IMR-90 (cell line): ENCODE data around the gene TMX1. TPM values are rescaled to one million over a fixed set of nuclear protein-coding genes. Genes with fewer than 3 reads are reported as not detected.

Experiments
- ATAC-seq: fragments of 200-7000 bp; cut with Tn5 transposase; 2 replicates; pipeline ENCODE4 v1.9.1; 2020; ENCODE audit warnings: low read depth, mild to moderate bottlenecking, moderate library complexity
- BruUV-seq: library from RNA; stranded (reverse); fragments of 400-500 nt; replicated peaks from 2 replicates; lab custom pipeline; 2021; lab: Mats Ljungman, UMichigan
- CTCF ChIA-PET: fragments of 300-600 bp; formaldehyde crosslinking; extraction: SDS; loops from one replicate; lab custom pipeline; 2021; ENCODE audit warnings: antibody characterized with exemption; lab: Yijun Ruan, JAX
- POLR2A ChIA-PET: fragments of 300-600 bp; sonication (Branson Sonifier 250); formaldehyde crosslinking; loops from one replicate; lab custom pipeline; 2022; ENCODE audit warnings: antibody characterized with exemption; ENCODE audit not compliant: unreplicated experiment; lab: Charles Lee
- DNase-seq: peaks from one replicate; pipeline ENCODE4 v3.0.0; 2013
- H2AFZ ChIP-seq: replicated peaks from 2 replicates; pipeline ENCODE3; 2013; ENCODE audit warnings: low read length, mild to moderate bottlenecking; ENCODE audit not compliant: poor library complexity
- H2AK5ac ChIP-seq: 2 replicates; pipeline ENCODE4 v1.6.1; 2013; ENCODE audit warnings: low read depth, low read length, inconsistent platforms
- H2AK9ac ChIP-seq: replicated peaks from 2 replicates; pipeline ENCODE3; 2013; ENCODE audit warnings: mild to moderate bottlenecking, low read depth, low read length, moderate library complexity; ENCODE audit not compliant: poor library complexity
- H2BK120ac ChIP-seq: 2 replicates; pipeline ENCODE4 v1.6.1; 2013; ENCODE audit warnings: low read depth, low read length, inconsistent platforms
- H2BK15ac ChIP-seq: 3 replicates; pipeline ENCODE4 v1.6.1; 2013; ENCODE audit warnings: low read depth, low read length, inconsistent platforms
- H2BK20ac ChIP-seq: 2 replicates; pipeline ENCODE4 v1.6.1; 2013; ENCODE audit warnings: low read depth, mild to moderate bottlenecking, inconsistent platforms, low read length, moderate library complexity
- H2BK5ac ChIP-seq: 2 replicates; pipeline ENCODE4 v1.6.1; 2013; ENCODE audit warnings: mild to moderate bottlenecking, low read depth, low read length, inconsistent platforms; ENCODE audit not compliant: poor library complexity, severe bottlenecking
- H3K14ac ChIP-seq: replicated peaks from 2 replicates; pipeline ENCODE4 v1.6.1; 2013; ENCODE audit warnings: low read depth, low read length, inconsistent platforms
- H3K18ac ChIP-seq: 2 replicates; pipeline ENCODE4 v1.6.1; 2013; ENCODE audit warnings: low read depth, low read length, control low read depth
- H3K23ac ChIP-seq: 2 replicates; pipeline ENCODE4 v1.6.1; 2013; ENCODE audit warnings: low read depth, low read length, inconsistent platforms
- H3K27ac ChIP-seq: 2 replicates; pipeline ENCODE4 v1.5.1; 2013; ENCODE audit warnings: mild to moderate bottlenecking, control low read depth, low read length; ENCODE audit not compliant: insufficient read depth
- H3K27me3 ChIP-seq: 2 replicates; pipeline ENCODE4 v1.6.1; 2013; ENCODE audit warnings: low read length; ENCODE audit not compliant: control insufficient read depth, insufficient read depth
- H3K36me3 ChIP-seq: 2 replicates; pipeline ENCODE4 v1.6.1; 2013; ENCODE audit warnings: low read length, mixed read lengths; ENCODE audit not compliant: control insufficient read depth, insufficient read depth
- H3K4ac ChIP-seq: 2 replicates; pipeline ENCODE4 v1.6.1; 2013; ENCODE audit warnings: low read depth, low read length, inconsistent platforms
- H3K4me1 ChIP-seq: 2 replicates; pipeline ENCODE4 v1.6.1; 2013; ENCODE audit warnings: low read length, mixed read lengths; ENCODE audit not compliant: control insufficient read depth, insufficient read depth
- H3K4me2 ChIP-seq: 2 replicates; pipeline ENCODE4 v1.6.1; 2013; ENCODE audit warnings: low read depth, mild to moderate bottlenecking, control low read depth, low read length, moderate library complexity
- H3K4me3 ChIP-seq: 2 replicates; pipeline ENCODE4 v1.5.1; 2013; ENCODE audit warnings: low read depth, mild to moderate bottlenecking, control low read depth, low read length, moderate library complexity; ENCODE audit not compliant: insufficient read depth
- H3K56ac ChIP-seq: 2 replicates; pipeline ENCODE4 v1.6.1; 2013; ENCODE audit warnings: low read length, inconsistent platforms; ENCODE audit not compliant: insufficient read depth; ENCODE audit errors: extremely low read depth
- H3K79me1 ChIP-seq, 2 experiments: 2 replicates each; pipeline ENCODE4 v1.6.1; 2013; ENCODE audit warnings: low read length in 2 of 2, inconsistent platforms in 1 of 2, low read depth in 1 of 2
- H3K9ac ChIP-seq: 2 replicates; pipeline ENCODE4 v1.6.1; 2013; ENCODE audit warnings: low read depth, low read length, control low read depth
- H3K9me1 ChIP-seq: 2 replicates; pipeline ENCODE4 v1.6.1; 2013; ENCODE audit warnings: low read length, inconsistent platforms; ENCODE audit not compliant: insufficient read depth
- H3K9me3 ChIP-seq: 2 replicates; pipeline ENCODE4 v1.6.1; 2013; ENCODE audit warnings: low read length; ENCODE audit not compliant: control insufficient read depth, insufficient read depth
- H4K20me1 ChIP-seq: 2 replicates; pipeline ENCODE4 v1.6.1; 2013; ENCODE audit warnings: low read length, inconsistent platforms; ENCODE audit not compliant: insufficient read depth
- H4K5ac ChIP-seq: 2 replicates; pipeline ENCODE4 v1.6.1; 2013; ENCODE audit warnings: mild to moderate bottlenecking, low read depth, low read length, control low read depth
- H4K8ac ChIP-seq, 2 experiments: 2 replicates each; pipeline ENCODE4 v1.6.1; 2013; ENCODE audit warnings: low read depth in 2 of 2, low read length in 2 of 2, control low read depth in 1 of 2, inconsistent platforms in 1 of 2
- H4K91ac ChIP-seq: 2 replicates; pipeline ENCODE4 v1.6.1; 2013; ENCODE audit warnings: low read depth, low read length, inconsistent platforms; ENCODE audit not compliant: insufficient read depth
- MAFK ChIP-seq: IDR thresholded peaks from 2 replicates; pipeline ENCODE4 v1.6.1; 2012; ENCODE audit warnings: low read depth, low read length, improper control_type of control experiment
- WGBS, 2 experiments: methylation state at CpG; one replicate each; pipeline versions ENCODE4 v1.1.5 to v1.1.7; 2013; ENCODE audit warnings: missing lambda C conversion rate in 2 of 2; ENCODE audit not compliant: insufficient read length in 1 of 2; ENCODE audit errors: extremely low coverage in 2 of 2; 5-methylcytosine and 5-hydroxymethylcytosine counted together
- dilution Hi-C: fragments of 300-500 bp; cut with HindIII; formaldehyde crosslinking; loops from one replicate; pipeline ENCODE4 v1.14.3; 2018; ENCODE audit warnings: low sequenced_read_pairs; ENCODE audit not compliant: unreplicated experiment
- in situ Hi-C: fragments of 300-500 bp; cut with MboI; formaldehyde crosslinking; loops from 3 replicates; pipeline ENCODE4 v1.14.3; 2019; ENCODE audit warnings: low sequenced_read_pairs, inconsistent platforms, mixed read lengths
- intact Hi-C: fragments of 100-400 bp; cut with micrococcal nuclease; formaldehyde crosslinking; loops from 2 replicates; pipeline ENCODE4 v1.10.0; 2022
- polyA plus RNA-seq, 3 experiments: library from polyadenylated mRNA; depleted of rRNA; stranded (reverse); fragments of >200 nt; gene quantifications; 2 replicates each; pipeline ENCODE4 v1.2.3, GENCODE V29; 2012; ENCODE audit warnings: low replicate concordance in 1 of 3
- total RNA-seq: library from RNA; depleted of rRNA; stranded (reverse); fragments of >200 nt; gene quantifications from 2 replicates; pipeline ENCODE4 v1.2.3, GENCODE V29; 2012

The TMX1 gene
- total and polyA plus RNA-seq, 2 of the 4 experiments (the other 2 are of a cell fraction) = 15.3 to 24.7 TPM

DNA sequence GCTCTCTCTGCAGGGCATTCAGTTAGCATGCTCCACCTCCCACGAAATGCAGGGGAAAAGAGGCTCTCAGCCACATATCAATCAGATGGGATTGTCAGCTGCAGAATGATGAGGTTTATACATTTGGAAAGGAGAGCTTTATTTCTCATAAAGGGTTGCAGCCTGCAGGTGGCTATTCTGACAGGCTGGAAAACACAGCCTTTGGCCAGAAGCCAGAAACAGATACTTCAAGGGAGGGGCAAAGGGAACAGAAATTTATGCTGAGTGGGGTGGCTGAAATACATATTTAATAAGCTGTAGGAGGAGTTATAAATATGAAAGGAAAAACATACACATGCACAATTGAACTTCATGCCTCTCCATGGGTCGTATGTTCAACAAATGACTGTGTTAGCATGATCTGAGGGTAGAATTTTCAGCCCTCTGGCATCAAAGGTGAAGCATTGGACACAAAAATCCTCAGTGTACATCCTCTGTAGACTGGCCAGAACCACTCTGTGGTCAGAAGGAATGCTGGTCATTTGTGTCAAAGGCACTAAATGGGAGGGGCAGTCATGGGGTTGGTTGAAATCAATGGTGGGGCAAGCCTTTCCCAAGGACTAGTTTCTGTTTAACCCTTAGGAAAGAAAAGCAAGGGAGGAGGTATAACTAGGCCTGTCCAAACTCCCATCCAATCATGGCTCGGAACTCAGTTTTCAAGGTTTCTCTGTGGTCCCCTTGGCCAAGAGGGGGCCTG lies 62.4 kb downstream of the TMX1 start:
- Histone ChIP-seq H3K4me1 (peaks cover 6% of the 10 kb centered on the region), H4K8ac (peak overlapping the region in 1 of 2 experiments; percentile 4; a peak in 1 of 4 replicates), H2BK120ac (peak overlapping the region; percentile 49; the same call in 1 of the 2 replicates), H3K4ac (peak overlapping the region; percentile 1; the same call in 1 of the 2 replicates), H2BK5ac (no peak overlapping the region), H3K18ac (0 out of 2 replicates have a peak overlapping the region, but pooled peaks have one; percentile 11), H2AFZ (no peak overlapping the region), H3K4me2 (no peak overlapping the region), H4K20me1 (no peaks in the 10 kb centered on the region), H4K5ac (no peak overlapping the region), H2BK20ac (peak overlapping the region; percentile 18; the same call in 1 of the 2 replicates), H2AK9ac (no peak overlapping the region), H3K9me1 (peaks cover 6% of the 10 kb centered on the region; the same call in 1 of the 2 replicates), H3K56ac (no peak overlapping the region), H3K23ac (no peak overlapping the region; the same call in 1 of the 2 replicates), H2BK15ac (peak overlapping the region; percentile 4; the same call in 1 of the 3 replicates), H3K9ac (no peak overlapping the region), H3K27ac (no peak overlapping the region), H3K36me3 (no peaks in the 10 kb centered on the region), H2AK5ac (peak overlapping the region; percentile 29), H3K14ac (no peak overlapping the region; the same call in 1 of the 2 replicates), H3K4me3 (no peak overlapping the region), H3K79me1 (no peaks in the 10 kb centered on the region), H4K91ac (peak overlapping the region; percentile 62; the same call in 1 of the 2 replicates), H3K27me3 (no peaks in the 10 kb centered on the region), H3K9me3 (no peaks in the 10 kb centered on the region)
- ChIA-PET CTCF (no interaction called here), POLR2A (no interaction called here)
- DNase-seq (no peak), ATAC-seq (no peak)
- no CpG with 5 or more reads among the region's 3 CpGs for WGBS, 2 experiments
- BruUV-seq = no TSS peak
- TF ChIP-seq MAFK = no peak
- intact Hi-C loops (no loop called here), dilution Hi-C loops (no loop called here), in situ Hi-C loops (no loop called here)
